K562 treated with DMSO at 1 percent for 4 hours (cell line): ENCODE results near the gene PDPR. TPM values are rescaled to one million over a fixed set of nuclear protein-coding genes. Genes with fewer than 3 reads are reported as not detected.

Experiments
- total RNA-seq: library from RNA; unstranded; fragments of 300-600 nt; gene quantifications from 2 replicates; pipeline ENCODE4 v1.2.3, GENCODE V29; 2022; ENCODE audit not compliant: insufficient read depth

Gene PDPR
- 15.7 and 22.4 TPM in 2 replicates for total RNA-seq

GRCh38 chr16:70113982-70114826 lies at the start of gene PDPR:
Gene PDPR, plus strand, starts transcription at chr16:70114332. Its CDS starts 6,161 bp downstream, at chr16:70120493.

GRCh38 chr16:70173212-70173837 lies 59.2 kb downstream of the PDPR start, which contains the start of gene CLEC18C:
Gene CLEC18C, plus strand, starts transcription at chr16:70173787. Its CDS starts 492 bp downstream, at chr16:70174279.

Other genes with a start within 250 kb of the PDPR start
- gene CLEC18A, start 163.0 kb upstream of the PDPR start, total RNA-seq, result 0.53 and 1.0 TPM in 2 replicates
- 0.57 TPM in 1 of 2 replicates, not detected in the other for gene CLEC18C, start 59.5 kb downstream of the PDPR start, total RNA-seq
- gene EXOSC6, start 137.6 kb downstream of the PDPR start, total RNA-seq, result 15.4 and 16.8 TPM in 2 replicates
- gene AARS1, start 175.2 kb downstream of the PDPR start, total RNA-seq, result 355 TPM in 2 replicates
- gene DDX19B, start 184.9 kb downstream of the PDPR start, total RNA-seq, result 15.6 and 33.2 TPM in 2 replicates
- gene DDX19A, start 232.6 kb downstream of the PDPR start, total RNA-seq, result 22.3 and 28.6 TPM in 2 replicates